DOHH2 (cell line): ENCODE results near the gene MKKS.

Experiments used
- EZH2phosphoT487 ChIP-seq: fragments of 200-600 bp; sonication (generic); IDR thresholded peaks from 2 replicates; pipeline ENCODE4 v1.6.1; 2017; ENCODE audit warnings: borderline replicate concordance, mild to moderate bottlenecking, antibody characterized with exemption, low read length, moderate library complexity, mixed read lengths
- TF ChIP-seq, protein P1 (sequence below): fragments of 200-600 bp; sonication (generic); IDR thresholded peaks from one replicate; pipeline ENCODE4 v1.5.1; 2014; ENCODE audit warnings: antibody characterized with exemption, mild to moderate bottlenecking, low read depth, low read length; ENCODE audit not compliant: poor library complexity, severe bottlenecking

DNA sequence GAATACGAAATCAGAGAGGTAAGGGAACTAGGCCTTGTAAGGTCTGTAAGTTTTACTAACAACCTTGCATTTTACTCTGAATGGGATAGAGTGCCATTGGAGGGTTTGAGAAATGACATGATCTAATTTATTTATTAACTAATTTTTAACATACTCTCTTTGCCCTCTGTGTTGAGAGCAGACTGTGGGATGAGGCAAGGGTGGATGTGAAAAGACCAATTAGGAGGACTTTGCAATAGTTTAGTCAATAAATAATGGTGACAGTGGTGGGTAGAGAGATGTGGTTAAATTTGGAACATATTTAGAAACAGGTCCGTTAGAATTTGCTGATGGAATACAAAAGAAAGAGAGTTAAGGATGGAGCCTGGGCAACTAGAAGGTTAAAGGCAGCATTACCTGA, 60.0 kb downstream of the MKKS start:
- TF ChIP-seq, protein P1, sequence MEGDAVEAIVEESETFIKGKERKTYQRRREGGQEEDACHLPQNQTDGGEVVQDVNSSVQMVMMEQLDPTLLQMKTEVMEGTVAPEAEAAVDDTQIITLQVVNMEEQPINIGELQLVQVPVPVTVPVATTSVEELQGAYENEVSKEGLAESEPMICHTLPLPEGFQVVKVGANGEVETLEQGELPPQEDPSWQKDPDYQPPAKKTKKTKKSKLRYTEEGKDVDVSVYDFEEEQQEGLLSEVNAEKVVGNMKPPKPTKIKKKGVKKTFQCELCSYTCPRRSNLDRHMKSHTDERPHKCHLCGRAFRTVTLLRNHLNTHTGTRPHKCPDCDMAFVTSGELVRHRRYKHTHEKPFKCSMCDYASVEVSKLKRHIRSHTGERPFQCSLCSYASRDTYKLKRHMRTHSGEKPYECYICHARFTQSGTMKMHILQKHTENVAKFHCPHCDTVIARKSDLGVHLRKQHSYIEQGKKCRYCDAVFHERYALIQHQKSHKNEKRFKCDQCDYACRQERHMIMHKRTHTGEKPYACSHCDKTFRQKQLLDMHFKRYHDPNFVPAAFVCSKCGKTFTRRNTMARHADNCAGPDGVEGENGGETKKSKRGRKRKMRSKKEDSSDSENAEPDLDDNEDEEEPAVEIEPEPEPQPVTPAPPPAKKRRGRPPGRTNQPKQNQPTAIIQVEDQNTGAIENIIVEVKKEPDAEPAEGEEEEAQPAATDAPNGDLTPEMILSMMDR: no peak
- TF ChIP-seq EZH2phosphoT487: no peak
